Central memory CD8-positive, alpha-beta T cell (primary cell): ENCODE data around the gene CAMP.
"Not testable (repeated sequence)": the region's sequence is repeated elsewhere in the genome, so short reads cannot be mapped to it uniquely, and the experiment has no call there.

Experiments
- ATAC-seq: fragments of 150-1000 bp; cut with Tn5 transposase; replicated peaks from 2 replicates; pipeline ENCODE4 v1.10.0; 2022; ENCODE audit warnings: mild to moderate bottlenecking, moderate FRiP score, moderate number of reproducible peaks; ENCODE audit not compliant: poor library complexity, severe bottlenecking; ENCODE audit errors: extremely low read depth
- DNase-seq, 2 donors: peaks; one replicate each; pipeline ENCODE4 v3.0.0; 2021; ENCODE audit warnings: low spot score in 2 of 2
- H3K27ac Mint-ChIP-seq: one replicate; pipeline ENCODE4 v1.8.0; 2022; ENCODE audit warnings: low read depth, mild to moderate bottlenecking, moderate library complexity, mixed read lengths
- H3K27me3 Mint-ChIP-seq: one replicate; pipeline ENCODE4 v1.8.0; 2022; ENCODE audit warnings: mixed read lengths
- H3K36me3 Mint-ChIP-seq: one replicate; pipeline ENCODE4 v1.8.0; 2022; ENCODE audit warnings: mild to moderate bottlenecking, moderate library complexity, mixed read lengths; ENCODE audit not compliant: insufficient read depth
- H3K4me1 Mint-ChIP-seq: one replicate; pipeline ENCODE4 v1.8.0; 2022; ENCODE audit warnings: mixed read lengths
- H3K4me3 Mint-ChIP-seq: one replicate; pipeline ENCODE4 v1.8.0; 2022; ENCODE audit warnings: mild to moderate bottlenecking, moderate library complexity, mixed read lengths
- H3K9me3 Mint-ChIP-seq: one replicate; pipeline ENCODE4 v1.8.0; 2022; ENCODE audit warnings: mixed read lengths

The CAMP gene

DNA sequence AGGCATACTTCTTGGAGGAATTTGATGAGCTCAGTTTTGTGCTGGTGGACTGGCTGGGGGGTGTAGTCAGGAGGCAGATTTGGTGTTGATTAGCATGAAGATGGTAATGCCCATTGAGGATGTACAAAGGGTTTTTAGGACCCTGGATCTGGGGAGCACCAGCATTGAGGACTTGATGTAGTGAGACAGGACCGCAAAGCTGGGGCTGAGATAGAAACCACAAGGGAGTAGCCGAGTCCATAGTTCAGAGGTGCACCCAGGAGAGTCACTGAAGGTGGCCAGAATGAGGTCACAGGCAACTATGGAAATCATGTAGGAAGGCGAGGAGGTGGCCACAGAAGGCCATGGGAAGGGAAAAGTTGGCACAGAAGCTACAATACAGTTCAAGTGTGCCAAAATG, 32.4 kb upstream of the CAMP start:
- Mint-ChIP-seq H3K9me3 (no peaks in the 10 kb centered on the region), H3K4me3 (no peak overlapping the region), H3K4me1 (peaks cover 14% of the 10 kb centered on the region), H3K27ac (no peak overlapping the region), H3K36me3 (peaks cover 2% of the 10 kb centered on the region), H3K27me3 (peaks cover 25% of the 10 kb centered on the region)
- DNase-seq (no peak), ATAC-seq (no peak)

DNA sequence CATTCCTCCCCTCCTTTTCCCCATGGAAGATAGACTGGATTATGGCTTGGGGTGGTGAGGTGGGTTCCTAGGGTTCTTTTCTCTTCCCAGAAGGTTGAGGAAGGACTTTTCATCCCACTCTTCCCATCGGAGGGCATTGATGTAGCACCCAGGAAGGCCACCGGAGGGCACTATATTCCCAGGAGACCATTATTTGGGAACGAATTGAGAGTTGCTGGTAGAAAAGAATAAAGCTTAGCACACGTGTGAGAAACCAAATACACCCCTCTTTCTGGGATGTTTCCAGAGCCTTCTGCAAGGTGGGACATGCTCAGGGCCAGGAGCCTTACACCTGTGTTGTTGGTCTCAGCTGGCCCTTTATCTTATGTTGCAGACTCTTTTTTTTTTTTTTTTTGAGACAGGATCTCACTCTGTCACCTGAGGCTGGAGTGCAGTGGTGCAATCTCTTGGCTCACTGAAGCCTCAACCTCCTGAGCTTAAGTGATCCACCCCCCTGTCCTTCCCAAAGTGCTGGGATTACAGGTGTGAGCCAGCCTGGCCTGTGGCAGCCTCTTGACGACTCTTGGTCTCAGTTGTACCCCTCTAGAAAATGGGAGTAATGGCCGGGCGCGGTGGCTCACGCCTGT, 28.7 kb upstream of the CAMP start:
- H3K27me3 Mint-ChIP-seq: peaks cover 11% of the 10 kb centered on the region
- H3K27ac Mint-ChIP-seq: peak overlapping the region; percentile 79
- no peaks in the 10 kb centered on the region for H3K9me3 Mint-ChIP-seq
- no peak overlapping the region for H3K4me3 Mint-ChIP-seq
- H3K4me1 Mint-ChIP-seq: no peaks in the 10 kb centered on the region
- H3K36me3 Mint-ChIP-seq: no peaks in the 10 kb centered on the region
- ATAC-seq: no peak
- no peak for DNase-seq

DNA sequence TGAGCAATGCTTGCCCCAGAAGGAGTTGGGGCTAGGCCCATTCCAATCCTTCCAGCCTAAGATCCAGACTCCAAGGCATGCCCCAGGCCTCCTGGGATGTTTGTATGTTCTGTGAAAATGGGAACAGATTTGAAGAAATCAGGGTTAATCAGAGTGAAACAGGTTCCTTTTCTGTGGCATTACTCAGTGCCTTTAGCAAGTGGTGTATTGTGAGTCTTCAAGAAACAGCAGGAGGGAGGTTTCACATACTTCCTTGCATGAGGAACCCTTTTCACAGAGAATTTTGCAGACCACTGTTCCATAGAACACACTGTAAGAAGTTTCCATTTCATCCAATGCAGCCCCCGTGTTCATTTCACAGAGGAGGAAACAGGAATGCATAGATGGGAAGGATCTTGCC, 26.7 kb upstream of the CAMP start:
- Mint-ChIP-seq H3K27ac (no peak overlapping the region), H3K27me3 (peaks cover 11% of the 10 kb centered on the region), H3K36me3 (no peaks in the 10 kb centered on the region), H3K9me3 (no peaks in the 10 kb centered on the region), H3K4me1 (no peaks in the 10 kb centered on the region), H3K4me3 (no peak overlapping the region)
- ATAC-seq (no peak), DNase-seq (no peak)

DNA sequence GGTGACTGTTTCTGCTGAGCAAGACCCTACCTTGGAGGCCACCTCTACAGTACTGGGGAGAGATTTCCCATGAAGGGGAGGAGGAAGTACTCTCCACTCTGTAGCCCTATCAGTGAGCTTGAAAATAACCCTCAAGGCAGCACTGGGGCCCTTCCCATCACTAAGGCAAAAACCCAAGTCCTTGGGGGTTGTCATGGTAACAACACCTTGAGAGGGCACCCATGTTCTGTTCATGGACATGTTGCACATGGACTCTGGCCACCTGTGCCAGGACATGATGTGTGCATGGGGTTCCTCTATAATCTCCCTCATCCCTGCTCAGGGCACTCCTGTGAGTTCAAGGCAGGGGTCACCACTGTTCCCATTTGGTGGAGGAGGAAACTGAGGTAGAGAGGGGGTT, 24.2 kb upstream of the CAMP start:
- no peaks in the 10 kb centered on the region for H3K9me3 Mint-ChIP-seq
- ATAC-seq: no peak

DNA sequence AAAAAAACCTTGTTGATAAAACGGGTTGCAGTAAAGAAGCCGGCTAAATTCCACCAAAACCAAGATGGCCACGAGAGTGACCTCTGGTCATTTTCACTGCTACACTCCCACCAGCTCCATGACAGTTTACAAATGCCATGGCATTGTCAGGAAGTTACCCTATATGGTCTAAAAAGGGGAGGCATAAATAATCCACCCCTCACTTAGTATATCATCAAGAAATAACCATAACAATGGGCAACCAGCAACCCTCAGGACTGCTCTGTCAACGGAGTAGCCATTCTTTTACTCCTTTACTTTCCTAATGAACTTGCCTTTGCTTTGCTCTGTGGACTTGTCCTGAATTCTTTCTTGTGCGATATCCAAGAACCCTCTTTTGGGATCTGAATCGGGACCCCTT, 20.7 kb upstream of the CAMP start:
- no peaks in the 10 kb centered on the region for H3K9me3 Mint-ChIP-seq
- ATAC-seq (no peak), DNase-seq (no peak)
- no peaks in the 10 kb centered on the region for H3K36me3 Mint-ChIP-seq
- H3K4me3 Mint-ChIP-seq: no peak overlapping the region
- no peaks in the 10 kb centered on the region for H3K27me3 Mint-ChIP-seq
- no peaks in the 10 kb centered on the region for H3K4me1 Mint-ChIP-seq
- H3K27ac Mint-ChIP-seq: no peak overlapping the region

More for the DNA sequence above, 24.2 kb upstream of the CAMP start:
- DNase-seq: no peak
- Mint-ChIP-seq H3K4me3 (no peak overlapping the region), H3K4me1 (no peaks in the 10 kb centered on the region), H3K36me3 (no peaks in the 10 kb centered on the region), H3K27ac (no peak overlapping the region), H3K27me3 (peaks cover 7% of the 10 kb centered on the region)

DNA sequence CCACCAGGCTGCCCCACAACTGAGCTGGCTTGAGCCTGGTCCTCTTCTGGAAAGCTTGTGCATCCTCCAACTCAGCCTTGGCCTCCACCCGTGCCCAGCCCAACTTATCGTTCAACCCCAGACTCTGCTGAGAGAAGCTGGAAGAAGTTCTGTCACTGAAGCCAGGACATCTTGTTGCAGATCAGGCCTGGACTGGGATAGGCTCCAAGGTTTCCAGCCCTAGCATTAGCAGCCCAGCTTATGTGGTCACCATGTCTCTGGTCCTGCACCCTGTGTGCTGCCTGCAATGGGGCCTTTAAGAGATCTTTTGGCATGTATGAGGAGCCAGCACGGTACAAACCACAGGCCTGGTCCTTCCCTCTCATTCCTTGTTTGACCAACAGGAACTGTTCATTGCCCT, 15.2 kb upstream of the CAMP start:
- no peak overlapping the region for H3K27ac Mint-ChIP-seq
- no peaks in the 10 kb centered on the region for H3K9me3 Mint-ChIP-seq
- H3K27me3 Mint-ChIP-seq: no peaks in the 10 kb centered on the region
- H3K36me3 Mint-ChIP-seq: peaks cover 2% of the 10 kb centered on the region
- DNase-seq (no peak), ATAC-seq (no peak)
- no peak overlapping the region for H3K4me3 Mint-ChIP-seq
- H3K4me1 Mint-ChIP-seq: no peaks in the 10 kb centered on the region

DNA sequence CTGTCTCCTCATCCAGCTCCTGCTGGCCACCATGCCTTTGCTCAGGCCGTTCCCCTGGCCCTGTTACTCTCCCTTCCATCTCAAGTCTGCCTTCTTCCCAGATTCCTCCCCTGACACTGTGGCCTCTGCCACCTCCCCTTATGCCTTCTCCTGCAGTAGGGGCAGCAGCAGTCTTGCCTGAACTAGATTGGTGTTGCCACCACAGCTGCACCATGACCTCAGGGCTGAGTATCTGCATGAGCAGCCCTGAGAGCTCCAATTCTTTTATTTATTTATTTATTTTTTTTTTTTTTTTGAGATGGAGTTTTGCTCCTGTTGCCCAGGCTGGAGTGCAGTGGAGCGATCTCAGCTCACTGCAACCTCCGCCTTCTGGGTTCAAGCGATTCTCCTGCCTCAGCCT, 13.8 kb upstream of the CAMP start:
- Mint-ChIP-seq H3K4me1 (no peaks in the 10 kb centered on the region), H3K4me3 (no peak overlapping the region), H3K36me3 (peaks cover 2% of the 10 kb centered on the region), H3K27ac (peak overlapping the region; percentile 30), H3K27me3 (no peaks in the 10 kb centered on the region), H3K9me3 (no peaks in the 10 kb centered on the region)
- ATAC-seq (no peak), DNase-seq (no peak)

DNA sequence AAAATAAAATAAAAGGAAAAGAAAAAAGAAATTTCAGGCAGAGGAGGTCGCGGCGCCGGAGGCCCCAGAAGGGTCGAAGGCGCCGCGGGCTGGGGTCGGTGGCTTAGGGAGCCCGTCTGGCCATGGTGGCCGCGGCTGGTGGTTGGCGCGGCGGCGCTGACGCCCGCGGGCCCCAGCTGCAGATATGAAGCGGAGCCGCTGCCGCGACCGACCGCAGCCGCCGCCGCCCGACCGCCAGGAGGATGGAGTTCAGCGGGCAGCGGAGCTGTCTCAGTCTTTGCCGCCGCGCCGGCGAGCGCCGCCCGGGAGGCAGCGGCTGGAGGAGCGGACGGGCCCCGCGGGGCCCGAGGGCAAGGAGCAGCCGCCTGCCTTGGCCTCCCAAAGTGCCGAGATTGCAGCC, 12.8 kb upstream of the CAMP start:
- H3K4me3 Mint-ChIP-seq, H3K9me3 Mint-ChIP-seq, ATAC-seq, H3K27ac Mint-ChIP-seq, H3K4me1 Mint-ChIP-seq, DNase-seq, H3K36me3 Mint-ChIP-seq, H3K27me3 Mint-ChIP-seq: not testable (repeated sequence)

DNA sequence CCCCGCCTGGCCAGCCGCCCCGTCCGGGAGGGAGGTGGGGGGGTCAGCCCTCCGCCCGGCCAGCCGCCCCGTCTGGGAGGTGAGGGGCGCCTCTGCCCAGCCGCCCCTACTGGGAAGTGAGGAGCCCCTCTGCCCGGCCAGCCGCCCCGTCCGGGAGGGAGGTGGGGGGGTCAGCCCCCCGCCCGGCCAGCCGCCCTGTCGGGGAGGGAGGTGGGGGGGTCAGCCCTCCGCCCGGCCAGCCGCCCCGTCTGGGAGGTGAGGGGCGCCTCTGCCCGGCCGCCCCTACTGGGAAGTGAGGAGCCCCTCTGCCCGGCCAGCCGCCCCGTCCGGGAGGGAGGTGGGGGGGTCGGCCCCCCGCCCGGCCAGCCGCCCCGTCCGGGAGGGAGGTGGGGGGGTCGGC, 11.5 kb upstream of the CAMP start:
- not testable (repeated sequence) for H3K27ac Mint-ChIP-seq, ATAC-seq, H3K9me3 Mint-ChIP-seq, H3K27me3 Mint-ChIP-seq, H3K4me1 Mint-ChIP-seq, H3K36me3 Mint-ChIP-seq, DNase-seq, H3K4me3 Mint-ChIP-seq

DNA sequence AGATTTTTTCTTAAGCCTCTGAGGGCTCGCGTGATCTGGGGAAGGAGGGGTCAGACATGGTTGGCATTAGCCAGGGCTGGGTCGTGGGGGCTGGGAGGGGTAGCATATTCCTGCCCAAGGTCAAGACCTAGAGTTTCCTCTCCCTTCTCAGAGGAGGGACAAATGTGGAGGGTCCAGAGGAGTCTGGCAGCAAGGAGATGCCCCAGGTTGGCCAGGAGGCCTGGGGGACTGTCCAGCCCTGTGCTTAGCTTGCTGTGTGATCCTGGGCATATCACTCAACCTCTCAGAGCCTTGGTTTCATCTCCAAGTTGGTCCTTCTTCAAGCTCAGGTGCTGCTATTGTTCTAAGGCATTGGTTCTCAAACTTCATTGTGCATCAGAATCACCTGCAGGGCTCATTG, 9.1 kb upstream of the CAMP start:
- ATAC-seq: no peak

DNA sequence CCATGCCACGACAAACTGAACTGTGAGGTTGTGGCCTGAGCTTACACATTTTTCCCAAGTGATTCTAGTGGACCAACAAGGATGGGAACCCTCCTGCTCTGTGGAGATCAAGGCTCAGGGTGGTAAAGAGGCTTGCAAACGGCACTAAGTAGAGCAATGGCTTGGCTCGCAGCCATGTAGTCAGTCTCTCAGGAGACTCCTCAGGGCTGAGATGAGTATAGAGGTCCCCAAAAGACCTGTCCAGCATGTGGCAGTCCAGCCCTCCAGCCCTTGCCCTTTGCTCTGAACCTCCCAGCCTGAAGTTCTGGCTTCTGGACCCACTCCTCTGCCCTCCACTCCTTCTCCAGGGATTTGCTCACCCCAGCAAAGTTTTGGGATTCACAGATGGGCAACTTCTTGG, 8.3 kb upstream of the CAMP start:
- no peak for DNase-seq
- peaks cover 2% of the 10 kb centered on the region for H3K36me3 Mint-ChIP-seq
- H3K27ac Mint-ChIP-seq: no peak overlapping the region
- no peaks in the 10 kb centered on the region for H3K27me3 Mint-ChIP-seq
- ATAC-seq: no peak
- no peaks in the 10 kb centered on the region for H3K9me3 Mint-ChIP-seq
- no peak overlapping the region for H3K4me3 Mint-ChIP-seq
- H3K4me1 Mint-ChIP-seq: no peaks in the 10 kb centered on the region

More for the DNA sequence above, 9.1 kb upstream of the CAMP start:
- Mint-ChIP-seq H3K9me3 (no peaks in the 10 kb centered on the region), H3K36me3 (peaks cover 2% of the 10 kb centered on the region), H3K27ac (no peak overlapping the region), H3K4me3 (no peak overlapping the region), H3K27me3 (no peaks in the 10 kb centered on the region), H3K4me1 (no peaks in the 10 kb centered on the region)
- no peak for DNase-seq

DNA sequence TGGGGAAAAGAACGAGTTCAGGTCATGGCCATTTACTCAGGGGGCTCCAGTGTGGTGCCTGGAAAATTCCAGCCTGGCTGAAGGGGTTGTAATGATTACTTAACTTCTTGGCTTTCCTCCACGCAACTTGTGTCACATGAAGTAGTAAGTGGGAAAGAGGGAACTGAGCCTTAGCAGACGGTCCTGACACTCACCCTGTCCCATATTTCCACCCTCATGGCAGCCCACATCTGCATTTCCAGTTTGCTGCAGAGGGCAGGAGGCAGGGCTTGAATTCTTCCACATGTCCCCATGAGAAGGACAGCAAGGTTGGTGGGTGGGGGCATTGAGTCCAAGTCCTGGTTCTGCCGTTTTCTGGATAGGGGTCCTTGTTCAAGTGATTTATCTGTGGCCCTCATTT, 7.8 kb upstream of the CAMP start:
- Mint-ChIP-seq H3K36me3 (no peaks in the 10 kb centered on the region), H3K4me1 (no peaks in the 10 kb centered on the region), H3K9me3 (no peaks in the 10 kb centered on the region), H3K4me3 (no peak overlapping the region), H3K27me3 (no peaks in the 10 kb centered on the region), H3K27ac (no peak overlapping the region)
- ATAC-seq (no peak), DNase-seq (no peak)

DNA sequence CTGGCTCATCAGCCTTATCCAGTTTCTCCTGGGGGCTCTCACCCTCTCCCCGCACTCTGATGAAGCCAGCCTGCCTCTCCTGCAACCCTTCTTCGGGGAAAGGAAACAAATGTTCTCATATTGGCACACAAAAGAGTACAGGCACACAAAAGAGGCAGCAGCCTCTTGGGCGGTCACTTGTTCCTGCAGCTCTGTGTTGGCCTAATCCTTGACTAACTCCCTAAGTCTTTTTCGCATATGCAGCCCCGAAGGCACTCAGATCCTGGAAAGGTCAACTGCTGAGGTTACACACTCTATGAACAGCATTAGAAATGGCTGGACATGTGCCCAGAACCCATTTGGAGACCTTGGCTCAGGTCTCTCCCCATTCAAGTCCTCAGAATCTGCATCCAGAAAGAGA, 7.4 kb upstream of the CAMP start:
- DNase-seq (no peak), ATAC-seq (no peak)
- Mint-ChIP-seq H3K4me1 (no peaks in the 10 kb centered on the region), H3K27me3 (no peaks in the 10 kb centered on the region), H3K4me3 (no peak overlapping the region), H3K9me3 (no peaks in the 10 kb centered on the region), H3K36me3 (no peaks in the 10 kb centered on the region), H3K27ac (no peak overlapping the region)

DNA sequence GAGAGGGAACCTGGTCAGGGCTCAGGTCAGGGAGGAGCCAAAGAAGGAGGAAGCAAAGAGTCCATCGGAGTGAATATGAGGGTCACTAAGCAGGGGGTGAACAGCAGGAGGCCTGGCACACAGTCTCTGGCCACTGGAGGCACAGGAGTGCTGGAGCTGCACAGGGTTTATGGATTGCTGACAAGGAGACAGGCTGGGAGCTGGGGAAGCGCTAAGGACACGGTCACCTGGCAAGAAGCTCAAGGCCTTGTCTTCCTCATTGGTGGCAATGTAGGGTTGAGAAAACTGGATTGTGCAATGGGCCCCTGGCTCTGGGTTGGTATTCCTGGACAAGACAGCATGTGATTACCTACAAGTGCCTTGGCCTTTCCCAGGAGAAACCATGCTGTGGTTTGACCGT, 5.8 kb upstream of the CAMP start:
- Mint-ChIP-seq H3K36me3 (no peaks in the 10 kb centered on the region), H3K27me3 (no peaks in the 10 kb centered on the region), H3K27ac (no peak overlapping the region), H3K4me3 (no peak overlapping the region), H3K4me1 (no peaks in the 10 kb centered on the region), H3K9me3 (no peaks in the 10 kb centered on the region)
- no peak for DNase-seq
- no peak for ATAC-seq
